ENCODE data around the gene SORBS2.

- TF ChIP-seq CTCF (IDR thresholded peaks at IDR 0.05) (no peak), POLR2A (IDR thresholded peaks at IDR 0.05; ENCODE audit: low read depth) (no peak)
Measured at GRCh38 chr4:185540040-185540439, 272.0 kb downstream of the SORBS2 start.
